GM21825 (cell line): ENCODE measurements around the gene DPYSL3.
"Not testable (repeated sequence)": the region's sequence is repeated elsewhere in the genome, so short reads cannot be mapped to it uniquely, and the experiment has no call there.

Source experiments
- ATAC-seq: cut with Tn5 transposase; IDR thresholded peaks from one replicate; pipeline ENCODE4 v1.9.1; 2021; ENCODE audit warnings: mild to moderate bottlenecking, moderate library complexity; ENCODE audit not compliant: unreplicated experiment

Gene DPYSL3

GRCh38 chr5:147373328-147373727, 136.5 kb downstream of the DPYSL3 start:
- ATAC-seq: no peak

DNA sequence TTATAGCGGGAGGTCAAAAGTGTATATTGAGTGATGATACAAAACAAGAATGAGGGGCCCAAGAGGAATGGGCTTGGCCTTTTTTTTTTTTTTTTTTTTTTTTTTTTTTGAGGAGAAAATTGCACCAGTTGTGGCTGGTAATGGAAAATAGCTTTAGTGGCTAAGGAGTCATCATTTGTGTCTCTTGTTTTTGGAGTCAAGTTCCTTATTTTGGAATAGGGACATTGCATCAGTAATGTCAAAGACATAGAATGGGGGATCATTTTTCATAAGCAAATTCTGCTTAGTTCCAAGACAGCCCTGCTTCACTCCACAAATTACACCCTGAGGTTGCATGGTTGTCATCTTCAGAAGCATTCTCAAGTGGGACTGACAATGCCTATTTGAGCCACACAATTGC, 137.7 kb downstream of the DPYSL3 start:
- no peak for ATAC-seq

- no peak for ATAC-seq
Measured at GRCh38 chr5:147371290-147371689, 138.6 kb downstream of the DPYSL3 start.

GRCh38 chr5:147369742-147370374, 140.0 kb downstream of the DPYSL3 start:
- ATAC-seq: no peak

GRCh38 chr5:147367381-147367780, 142.5 kb downstream of the DPYSL3 start:
- ATAC-seq: not testable (repeated sequence)

- ATAC-seq: no peak
Measured at GRCh38 chr5:147361441-147362175, 148.3 kb downstream of the DPYSL3 start.

- ATAC-seq: no peak
Measured at GRCh38 chr5:147360816-147361215, 149.1 kb downstream of the DPYSL3 start.

DNA sequence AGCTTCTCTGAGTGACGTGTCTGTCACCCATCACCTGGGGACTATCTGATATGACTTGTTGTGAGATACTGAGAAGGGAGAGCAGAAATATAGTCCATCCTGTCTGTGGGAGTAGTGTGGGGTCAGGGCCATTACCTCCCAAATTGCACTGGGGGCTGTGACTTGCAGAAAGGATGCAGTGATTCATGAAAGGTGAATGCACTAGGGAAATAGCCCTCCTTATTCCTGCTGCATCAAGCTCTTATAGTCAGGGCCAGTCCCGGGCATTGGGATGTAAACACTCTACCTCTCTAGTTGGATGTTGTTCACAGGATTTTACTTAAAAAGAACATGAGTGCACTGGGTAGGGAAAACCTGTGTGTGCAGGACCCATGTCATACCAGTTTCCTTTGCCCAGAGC, 150.3 kb downstream of the DPYSL3 start:
- ATAC-seq: no peak

DNA sequence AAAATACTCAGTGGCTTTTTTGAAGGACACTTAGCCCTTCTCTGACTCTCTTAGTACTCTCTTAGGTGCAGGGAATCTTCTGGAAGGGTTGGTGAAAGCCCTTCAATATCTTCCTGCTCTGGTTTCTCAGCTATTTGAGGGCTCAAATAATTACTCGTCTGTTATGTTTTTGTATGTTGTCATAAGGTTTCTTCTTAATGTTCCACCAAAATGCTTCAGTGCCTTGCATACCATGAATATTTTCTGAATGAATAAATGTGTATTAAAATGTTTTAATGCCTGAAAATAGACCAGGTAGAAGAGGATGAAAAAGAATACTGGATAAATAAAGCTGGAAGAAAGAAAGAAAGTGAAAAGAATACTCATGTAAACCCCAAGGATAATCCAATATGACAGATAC, 150.8 kb downstream of the DPYSL3 start:
- no peak for ATAC-seq

GRCh38 chr5:147349241-147349640, 160.6 kb downstream of the DPYSL3 start:
- ATAC-seq: no peak

GRCh38 chr5:147348451-147348850, 161.4 kb downstream of the DPYSL3 start:
- no peak for ATAC-seq

- no peak for ATAC-seq
Measured at GRCh38 chr5:147348046-147348445, 161.8 kb downstream of the DPYSL3 start.

DNA sequence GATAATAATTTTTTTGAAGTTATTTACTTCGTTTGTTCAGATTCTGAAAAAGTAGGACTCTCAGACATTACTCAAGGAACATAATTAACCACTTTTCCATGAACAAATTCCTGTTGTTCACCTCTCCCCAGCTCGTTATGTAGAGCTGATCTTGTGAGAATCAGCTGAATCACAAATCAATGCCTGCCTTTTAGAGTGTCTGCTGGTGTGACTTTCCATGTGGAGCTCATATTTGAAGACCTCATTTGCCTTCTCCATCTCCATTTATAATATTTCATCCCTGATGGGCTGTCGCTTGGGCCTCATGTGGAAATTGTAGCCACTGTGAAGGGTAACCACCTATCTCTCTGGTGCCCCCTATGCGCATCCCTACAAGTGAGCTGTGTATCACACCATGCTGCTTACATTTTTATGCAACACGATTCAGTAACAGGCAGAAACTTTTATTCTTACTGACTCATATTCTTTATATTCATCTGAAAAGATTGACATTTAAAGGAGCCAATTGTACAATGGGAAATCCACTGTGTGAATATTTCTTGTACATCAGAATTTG, 163.8 kb downstream of the DPYSL3 start:
- no peak for ATAC-seq

DNA sequence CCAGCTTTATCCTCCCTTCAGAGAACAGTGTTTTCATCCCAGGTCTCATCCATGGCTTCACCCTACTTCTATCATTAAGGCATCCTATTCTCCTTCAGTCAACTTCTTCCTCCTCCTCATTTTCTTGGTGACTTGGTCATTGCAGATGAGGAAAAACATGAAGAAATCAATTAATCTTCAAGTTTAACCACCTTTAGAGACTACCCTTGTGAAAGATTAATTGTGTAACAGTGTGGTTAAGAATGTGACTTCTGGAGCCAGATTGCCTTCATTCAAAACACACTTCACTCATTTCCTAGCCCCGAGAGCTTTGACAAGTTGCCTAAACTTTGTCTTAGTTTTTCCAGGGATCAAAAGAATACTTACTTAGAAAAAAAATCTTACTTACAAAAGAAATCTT, 165.0 kb downstream of the DPYSL3 start:
- no peak for ATAC-seq

- ATAC-seq: no peak
Measured at GRCh38 chr5:147341345-147341744, 168.5 kb downstream of the DPYSL3 start.

DNA sequence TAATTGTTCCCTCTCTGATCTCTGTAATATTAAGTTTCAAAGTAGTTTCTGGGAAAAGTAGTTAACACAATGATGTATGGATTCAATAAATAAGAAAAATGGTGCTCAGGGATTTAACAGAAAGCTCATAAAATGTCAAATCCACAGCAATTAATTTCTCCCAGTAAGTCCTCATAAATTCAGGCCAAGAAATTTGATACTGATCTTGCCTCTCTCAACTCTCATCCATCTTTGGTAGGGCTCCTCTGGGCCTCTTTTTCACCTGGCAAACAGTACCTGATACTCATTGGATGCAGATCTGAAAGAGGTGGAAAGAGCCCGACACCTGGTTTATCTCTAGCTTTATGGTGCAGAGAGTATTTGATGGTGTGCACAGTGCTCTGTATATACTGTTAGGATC, 168.9 kb downstream of the DPYSL3 start:
- ATAC-seq: no peak
